Measurements from ENCODE around the gene LIPM.
A peak's percentile ranks its signal among the peaks of the same experiment; 100 is the strongest.

LIPM gene, protein sequence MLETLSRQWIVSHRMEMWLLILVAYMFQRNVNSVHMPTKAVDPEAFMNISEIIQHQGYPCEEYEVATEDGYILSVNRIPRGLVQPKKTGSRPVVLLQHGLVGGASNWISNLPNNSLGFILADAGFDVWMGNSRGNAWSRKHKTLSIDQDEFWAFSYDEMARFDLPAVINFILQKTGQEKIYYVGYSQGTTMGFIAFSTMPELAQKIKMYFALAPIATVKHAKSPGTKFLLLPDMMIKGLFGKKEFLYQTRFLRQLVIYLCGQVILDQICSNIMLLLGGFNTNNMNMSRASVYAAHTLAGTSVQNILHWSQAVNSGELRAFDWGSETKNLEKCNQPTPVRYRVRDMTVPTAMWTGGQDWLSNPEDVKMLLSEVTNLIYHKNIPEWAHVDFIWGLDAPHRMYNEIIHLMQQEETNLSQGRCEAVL

DNA sequence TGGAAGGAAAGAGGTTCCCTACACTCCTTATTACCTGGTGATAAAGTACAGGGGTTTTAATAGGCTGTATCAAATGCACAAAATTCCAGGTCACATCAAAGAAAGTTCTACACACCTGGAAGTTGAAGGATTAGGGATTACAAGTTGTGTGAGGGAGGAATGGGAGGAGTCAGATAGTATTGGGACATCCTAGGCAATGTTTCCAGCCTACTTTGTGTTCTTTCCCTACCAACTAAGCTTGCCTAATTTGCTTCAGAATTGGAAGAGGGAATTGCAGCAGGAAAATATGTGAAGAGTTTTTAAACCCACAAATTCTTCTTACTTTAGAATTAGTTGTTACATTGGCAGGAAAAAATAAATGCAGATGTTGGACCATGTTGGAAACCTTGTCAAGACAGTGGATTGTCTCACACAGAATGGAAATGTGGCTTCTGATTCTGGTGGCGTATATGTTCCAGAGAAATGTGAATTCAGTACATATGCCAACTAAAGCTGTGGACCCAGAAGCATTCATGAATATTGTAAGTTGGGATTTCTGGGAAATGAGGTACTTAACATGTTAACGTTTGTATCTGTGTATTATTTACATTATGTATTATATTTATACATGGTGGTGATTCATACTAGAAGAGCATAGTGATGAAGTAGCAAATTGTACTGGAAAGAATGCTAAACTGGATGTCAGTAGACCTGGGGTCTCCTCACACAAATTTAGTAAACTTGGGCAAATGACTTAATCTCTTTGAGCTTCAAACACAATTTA, at the start of gene LIPM:
Gene LIPM, plus strand, starts transcription at position 208 of the 763 bp plus-strand sequence. Its CDS starts 167 bp downstream, at position 375.
- TF ChIP-seq, protein P1, sequence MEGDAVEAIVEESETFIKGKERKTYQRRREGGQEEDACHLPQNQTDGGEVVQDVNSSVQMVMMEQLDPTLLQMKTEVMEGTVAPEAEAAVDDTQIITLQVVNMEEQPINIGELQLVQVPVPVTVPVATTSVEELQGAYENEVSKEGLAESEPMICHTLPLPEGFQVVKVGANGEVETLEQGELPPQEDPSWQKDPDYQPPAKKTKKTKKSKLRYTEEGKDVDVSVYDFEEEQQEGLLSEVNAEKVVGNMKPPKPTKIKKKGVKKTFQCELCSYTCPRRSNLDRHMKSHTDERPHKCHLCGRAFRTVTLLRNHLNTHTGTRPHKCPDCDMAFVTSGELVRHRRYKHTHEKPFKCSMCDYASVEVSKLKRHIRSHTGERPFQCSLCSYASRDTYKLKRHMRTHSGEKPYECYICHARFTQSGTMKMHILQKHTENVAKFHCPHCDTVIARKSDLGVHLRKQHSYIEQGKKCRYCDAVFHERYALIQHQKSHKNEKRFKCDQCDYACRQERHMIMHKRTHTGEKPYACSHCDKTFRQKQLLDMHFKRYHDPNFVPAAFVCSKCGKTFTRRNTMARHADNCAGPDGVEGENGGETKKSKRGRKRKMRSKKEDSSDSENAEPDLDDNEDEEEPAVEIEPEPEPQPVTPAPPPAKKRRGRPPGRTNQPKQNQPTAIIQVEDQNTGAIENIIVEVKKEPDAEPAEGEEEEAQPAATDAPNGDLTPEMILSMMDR (IDR thresholded peaks at IDR 0.05; ENCODE audit: low read depth, low read length), result no peak
- no peak for DNase-seq (ENCODE audit: low read depth in 2 of 2)

DNA sequence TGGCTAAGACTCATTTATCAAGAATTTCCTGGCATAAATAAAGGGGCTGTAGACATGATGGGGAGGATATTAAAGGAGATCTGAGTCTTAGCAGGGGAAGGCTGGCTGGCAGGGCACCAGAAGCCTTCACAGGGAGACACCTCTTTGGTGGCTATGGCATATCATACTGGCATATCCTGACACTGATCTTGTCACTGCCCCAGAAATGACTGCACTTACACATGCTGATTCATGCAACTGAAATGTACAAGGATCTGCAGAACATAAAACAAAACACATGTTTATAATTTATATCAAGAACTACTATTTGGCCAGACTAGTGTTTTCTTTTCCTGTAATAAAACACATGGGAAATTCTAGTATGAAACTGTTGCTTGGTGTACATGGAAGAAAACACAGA, 48.2 kb upstream of the LIPM start:
- DNase-seq (ENCODE audit: low read depth in 2 of 2), result peak; percentile 41 to 66
- TF ChIP-seq, protein P1 (IDR thresholded peaks at IDR 0.05; ENCODE audit: low read depth, low read length), result no peak
- no peak overlapping the region for H3K4me3 ChIP-seq (replicated peaks in 1 of 2; ENCODE audit: low read depth in 2 of 2, low read length in 2 of 2)

More for the DNA sequence above, at the start of gene LIPM:
- H3K4me3 ChIP-seq (replicated peaks in 1 of 2; ENCODE audit: low read depth in 2 of 2, low read length in 2 of 2), result no peak within 1 kb of the TSS

DNA sequence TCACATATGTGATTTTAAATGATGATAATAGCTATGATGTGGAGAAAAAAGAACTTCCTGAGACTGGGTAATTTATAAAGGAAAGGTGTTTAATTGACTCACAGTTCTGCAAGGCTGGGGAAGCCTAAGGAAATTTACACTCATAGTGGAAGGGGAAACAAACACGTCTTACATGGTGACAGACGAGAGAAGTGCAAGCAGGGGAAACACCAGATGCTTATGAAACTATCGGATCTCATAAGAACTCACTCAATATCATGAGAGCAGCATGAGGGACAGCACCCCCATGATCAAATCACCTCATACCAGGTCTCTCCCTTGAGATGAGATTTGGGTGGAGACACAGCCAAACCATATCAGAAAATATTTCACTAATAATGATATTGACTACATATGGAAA, 46.8 kb upstream of the LIPM start:
- no peak for DNase-seq (ENCODE audit: low read depth in 2 of 2)
- TF ChIP-seq, protein P1 (IDR thresholded peaks at IDR 0.05; ENCODE audit: low read depth, low read length), result no peak

DNA sequence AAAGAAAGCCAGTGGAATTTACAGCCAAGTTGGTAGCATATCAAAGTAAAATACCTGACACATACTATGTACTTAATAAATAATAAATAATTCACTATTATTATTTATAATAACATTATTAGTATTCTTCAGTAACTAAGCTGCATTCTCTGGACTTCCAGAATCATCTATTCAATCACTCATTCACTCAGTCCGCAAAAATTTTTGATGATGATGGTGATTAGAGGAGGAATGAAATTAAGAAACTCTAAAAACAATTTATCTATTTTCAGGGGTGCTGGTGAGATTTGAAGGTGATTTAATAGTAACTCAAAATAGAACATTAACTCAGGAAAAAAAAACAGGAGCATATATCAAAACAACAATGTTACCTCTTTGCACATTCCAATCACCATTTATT, 45.9 kb upstream of the LIPM start:
- TF ChIP-seq, protein P1 (IDR thresholded peaks at IDR 0.05; ENCODE audit: low read depth, low read length), result no peak
- DNase-seq (ENCODE audit: low read depth in 2 of 2), result no peak
- H3K4me3 ChIP-seq (replicated peaks in 1 of 2; ENCODE audit: low read depth in 2 of 2, low read length in 2 of 2), result no peak overlapping the region

More for the DNA sequence above, 46.8 kb upstream of the LIPM start:
- H3K4me3 ChIP-seq (replicated peaks in 1 of 2; ENCODE audit: low read depth in 2 of 2, low read length in 2 of 2), result no peak overlapping the region

DNA sequence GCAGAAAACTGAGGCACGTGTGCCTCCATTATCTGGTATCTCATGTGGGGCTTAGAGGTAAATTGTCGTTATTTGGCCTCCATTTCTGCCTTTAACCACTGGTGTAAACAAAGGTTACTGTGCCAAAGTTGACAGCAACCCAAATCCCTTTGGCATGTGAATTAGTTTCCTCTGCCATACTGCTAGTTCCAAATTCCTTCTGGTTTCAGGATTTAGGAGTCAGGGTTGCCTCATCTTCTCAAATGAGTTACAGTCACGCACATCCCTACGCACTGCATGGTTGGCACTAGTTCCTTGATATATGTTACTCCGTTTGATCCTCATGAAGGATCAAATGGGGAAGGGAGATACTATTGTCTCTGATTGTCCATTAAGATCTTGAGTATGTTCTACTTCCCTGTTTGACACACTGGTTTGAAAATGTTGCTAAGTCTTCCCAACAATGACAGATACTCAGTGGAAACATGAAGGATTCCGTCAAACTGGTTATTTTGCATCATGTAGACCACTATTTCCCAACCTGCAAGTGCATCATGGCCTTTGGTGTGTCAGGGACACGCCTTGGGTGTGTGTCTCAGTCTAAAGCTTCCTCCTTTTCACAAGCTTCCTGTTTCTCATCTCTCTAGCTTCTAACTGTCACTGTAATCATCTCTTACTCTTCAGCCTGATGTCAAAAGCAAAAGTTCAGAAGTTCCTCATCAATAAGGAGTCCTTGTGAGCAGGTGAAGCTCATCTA, 43.0 kb upstream of the LIPM start, which contains the start of gene LIPN:
Gene LIPN, plus strand, starts transcription at position 655 of the 736 bp plus-strand sequence. CDS start 1,386 bp downstream, outside the sequence.
- no peak within 1 kb of the TSS for H3K4me3 ChIP-seq (replicated peaks in 1 of 2; ENCODE audit: low read depth in 2 of 2, low read length in 2 of 2)
- TF ChIP-seq, protein P1 (IDR thresholded peaks at IDR 0.05; ENCODE audit: low read depth, low read length), result no peak
- DNase-seq (ENCODE audit: low read depth in 2 of 2), result no peak

DNA sequence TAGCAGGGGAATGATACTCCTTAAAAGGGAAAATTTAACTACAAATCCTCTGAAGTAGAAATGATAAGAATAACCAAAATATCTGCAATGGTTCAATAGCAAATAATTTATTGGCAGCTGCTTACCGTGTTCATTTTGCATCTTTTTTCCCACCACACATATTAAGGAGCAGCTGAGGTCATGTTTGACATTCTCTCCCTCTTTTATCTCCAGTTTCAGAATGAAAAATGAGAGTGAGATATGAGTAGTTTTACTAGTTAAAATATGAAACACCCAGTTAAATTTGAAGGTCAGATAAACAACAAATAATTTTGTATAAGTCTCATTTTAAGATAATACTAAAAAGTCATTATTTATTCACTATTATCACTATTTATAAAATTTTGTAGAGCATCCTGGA, 39.6 kb upstream of the LIPM start:
- TF ChIP-seq, protein P1 (IDR thresholded peaks at IDR 0.05; ENCODE audit: low read depth, low read length), result no peak
- DNase-seq (ENCODE audit: low read depth in 2 of 2), result no peak
- H3K4me3 ChIP-seq (replicated peaks in 1 of 2; ENCODE audit: low read depth in 2 of 2, low read length in 2 of 2), result no peak overlapping the region

Data from cardiac fibroblast (primary cell).